DMS114 treated with DMSO at 0.1 percent for 48 hours (cell line): ENCODE data around the gene TRIM63.
A peak's percentile ranks its signal among the peaks of the same experiment; 100 is the strongest.

ENCODE experiments used
- DNase-seq: peaks from one replicate; lab custom pipeline; 2025; ENCODE audit not compliant: unreplicated experiment; lab: John Stamatoyannopoulos, UW

Gene TRIM63

GRCh38 chr1:26058052-26058595 is 9.3 kb downstream of the TRIM63 start:
- no peak for DNase-seq

DNA sequence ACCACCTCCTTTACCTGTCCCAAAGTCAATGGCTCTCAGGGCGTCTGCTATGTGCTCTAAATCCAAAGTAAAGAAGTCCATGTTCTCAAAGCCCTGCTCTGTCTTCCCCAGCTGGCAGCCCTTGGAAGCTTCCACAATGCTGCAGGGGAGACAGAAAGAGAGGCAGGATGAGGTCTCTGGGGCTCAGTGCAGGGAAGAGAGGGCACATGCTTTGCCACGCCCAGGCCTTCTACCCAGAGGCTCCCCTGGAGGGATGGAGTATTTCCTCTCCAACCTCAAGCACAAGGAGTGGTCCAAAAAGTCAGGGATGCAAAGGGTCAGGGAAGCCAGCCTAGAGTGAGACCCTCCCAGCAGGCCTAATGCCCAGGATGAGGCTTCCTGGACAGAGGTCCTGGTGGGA is 10.2 kb downstream of the TRIM63 start:
- no peak for DNase-seq

GRCh38 chr1:26055041-26055440 is 12.4 kb downstream of the TRIM63 start:
- no peak for DNase-seq

GRCh38 chr1:26053718-26054560 is 13.5 kb downstream of the TRIM63 start:
- no peak for DNase-seq

DNA sequence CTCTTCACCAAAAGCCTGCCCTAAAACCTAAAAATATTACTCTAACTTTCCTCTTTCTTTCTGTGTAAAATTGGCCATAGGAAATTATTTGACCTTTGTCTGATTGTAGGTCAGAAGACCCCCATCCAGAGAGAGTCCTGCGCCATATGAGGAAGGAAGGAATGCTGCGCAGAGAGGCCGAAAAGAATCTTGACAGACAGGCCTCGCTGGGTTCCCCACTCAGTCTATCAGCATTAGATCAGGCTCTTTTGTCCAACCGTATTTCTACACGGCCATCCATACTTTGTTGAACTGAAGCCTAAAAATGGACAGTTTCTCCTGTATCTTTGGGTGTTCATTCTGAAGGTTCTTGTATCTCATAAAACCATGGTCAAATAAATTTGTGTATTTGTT is 17.2 kb downstream of the TRIM63 start:
- no peak for DNase-seq

DNA sequence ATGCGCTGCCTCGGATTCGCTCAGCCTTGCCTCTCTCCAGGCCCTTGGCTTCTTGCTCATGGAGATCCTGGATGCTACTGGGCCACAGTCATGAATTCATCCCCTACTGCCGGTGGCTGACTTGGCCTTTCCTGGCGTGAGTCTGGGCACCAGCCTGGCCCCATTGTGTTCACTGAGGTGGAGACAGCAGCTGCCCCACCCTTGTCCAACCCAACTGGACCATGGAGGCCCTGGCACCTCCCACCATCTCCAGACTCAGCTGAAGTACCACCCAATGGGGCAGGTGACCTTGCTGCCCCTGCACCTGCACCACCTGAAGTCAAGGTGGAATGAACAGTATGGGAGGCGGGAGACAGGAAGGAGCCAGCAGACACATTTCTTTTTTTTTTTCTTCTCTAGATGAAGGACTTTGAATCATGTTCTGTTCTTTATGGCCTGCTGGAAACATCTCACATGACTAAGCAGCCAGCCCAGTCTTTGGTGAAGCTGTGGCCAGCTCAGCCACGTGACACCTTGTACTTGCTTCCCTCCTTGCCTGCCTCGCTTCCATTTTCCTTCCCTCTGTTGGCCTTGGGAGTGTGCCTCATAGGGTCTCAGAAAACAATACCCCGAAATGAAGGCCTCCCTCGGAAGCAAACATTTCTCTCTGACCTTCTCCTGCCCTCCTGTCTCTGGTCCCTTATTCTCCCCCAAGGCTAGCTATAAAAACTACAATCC is 17.7 kb downstream of the TRIM63 start:
- no peak for DNase-seq

- DNase-seq = no peak
These were observed 20.1 kb downstream of the TRIM63 start for GRCh38 chr1:26047278-26047874.

- DNase-seq = no peak
These were observed 21.0 kb downstream of the TRIM63 start for GRCh38 chr1:26046246-26047095.

DNA sequence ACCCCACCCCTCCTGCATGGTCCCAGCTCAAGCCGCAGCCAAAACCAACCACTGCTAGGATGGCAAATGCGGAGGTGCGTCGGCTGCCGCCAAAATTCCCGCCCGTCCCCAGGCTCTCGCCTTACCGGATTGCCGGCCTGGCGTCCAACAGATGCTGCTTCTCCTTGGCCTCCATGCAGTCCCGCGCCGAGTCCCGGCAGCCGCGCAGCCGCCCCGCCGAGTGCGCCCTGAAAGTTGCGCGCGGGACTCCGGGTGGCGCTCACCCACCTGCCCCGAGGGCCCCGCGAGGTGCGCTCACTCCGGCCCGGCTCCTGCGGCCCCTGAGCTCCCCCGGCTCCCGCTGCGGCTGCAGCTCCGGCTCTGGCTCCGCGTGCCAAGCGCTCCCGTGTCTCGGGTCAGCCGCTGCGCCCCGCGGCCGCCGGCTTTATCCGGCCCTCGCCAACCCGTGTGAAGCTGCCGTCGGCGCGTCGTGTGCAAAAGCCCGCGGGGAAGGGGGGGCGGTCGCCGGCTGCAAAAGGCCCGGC is 21.6 kb downstream of the TRIM63 start, which contains the start of gene SLC30A2:
SLC30A2 (minus strand) TSS at position 397 of the 524 bp plus-strand sequence; CDS start at position 175, 222 bp downstream.
- DNase-seq = no peak

GRCh38 chr1:26044971-26045721 is 22.3 kb downstream of the TRIM63 start:
- no peak for DNase-seq

GRCh38 chr1:26044414-26044813 is 23.0 kb downstream of the TRIM63 start:
- no peak for DNase-seq

DNA sequence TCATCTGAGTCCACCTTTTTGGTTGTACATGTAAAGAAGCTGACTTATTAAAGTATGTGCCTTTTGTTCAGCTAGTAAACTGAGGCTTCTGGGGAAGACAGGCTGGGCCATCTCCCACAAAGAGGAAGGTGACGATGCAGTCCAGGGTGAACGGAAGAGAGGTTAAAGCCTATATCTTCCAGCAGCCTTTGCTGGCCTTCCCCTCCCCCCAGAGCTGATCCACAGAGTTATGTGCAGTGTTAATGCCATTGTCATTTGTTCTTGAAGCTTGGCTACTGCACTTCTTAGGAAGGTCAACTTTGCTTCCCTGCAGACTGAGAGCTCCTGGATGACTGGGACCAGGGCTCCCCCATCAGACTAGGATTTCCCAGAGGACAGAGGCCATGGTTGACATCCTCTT is 23.7 kb downstream of the TRIM63 start:
- DNase-seq = no peak

- no peak for DNase-seq
These were observed 25.5 kb downstream of the TRIM63 start for GRCh38 chr1:26041978-26042377.

DNA sequence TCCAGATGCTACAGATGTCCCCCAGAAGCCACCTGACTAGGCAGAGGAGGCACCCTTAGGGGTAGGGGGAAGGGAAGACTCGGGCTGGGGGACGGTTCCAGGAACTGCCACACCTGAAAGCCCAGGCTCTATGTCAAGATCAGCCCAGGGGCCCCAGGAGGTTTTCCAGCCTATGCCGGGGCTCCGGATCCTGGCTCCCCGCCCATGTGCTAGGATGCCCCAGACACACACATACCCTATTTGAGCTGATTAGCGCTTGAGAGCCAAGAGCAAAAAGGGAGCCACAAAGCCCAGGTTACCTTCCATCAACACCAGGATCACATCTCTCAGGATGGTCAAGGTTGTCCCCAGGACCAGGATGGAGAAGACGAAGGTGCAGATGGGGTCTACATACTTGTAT is 26.0 kb downstream of the TRIM63 start:
- DNase-seq = no peak

GRCh38 chr1:26038904-26039303 is 28.5 kb downstream of the TRIM63 start:
- no peak for DNase-seq

- no peak for DNase-seq
These were observed 29.0 kb downstream of the TRIM63 start for GRCh38 chr1:26038477-26038876.

DNA sequence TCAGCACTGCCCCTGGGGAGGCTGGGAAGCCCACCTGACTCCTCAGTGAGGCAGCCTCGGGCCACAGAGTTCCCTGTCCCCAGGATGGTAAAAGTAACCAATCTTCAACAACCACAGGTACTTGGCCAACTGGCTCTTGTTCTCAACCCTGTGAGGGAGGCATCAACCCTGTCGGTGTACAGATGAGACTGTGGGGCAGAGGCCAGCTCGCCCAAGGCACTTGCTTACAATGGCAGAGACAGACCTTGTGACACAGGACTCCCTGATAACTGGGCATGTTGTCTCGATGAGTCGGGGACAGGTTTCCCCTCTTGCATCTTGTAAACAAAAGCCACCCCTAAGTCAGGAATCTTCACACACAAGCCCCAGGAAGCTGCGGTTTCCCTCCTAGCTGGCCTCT is 29.5 kb downstream of the TRIM63 start:
- no peak for DNase-seq

DNA sequence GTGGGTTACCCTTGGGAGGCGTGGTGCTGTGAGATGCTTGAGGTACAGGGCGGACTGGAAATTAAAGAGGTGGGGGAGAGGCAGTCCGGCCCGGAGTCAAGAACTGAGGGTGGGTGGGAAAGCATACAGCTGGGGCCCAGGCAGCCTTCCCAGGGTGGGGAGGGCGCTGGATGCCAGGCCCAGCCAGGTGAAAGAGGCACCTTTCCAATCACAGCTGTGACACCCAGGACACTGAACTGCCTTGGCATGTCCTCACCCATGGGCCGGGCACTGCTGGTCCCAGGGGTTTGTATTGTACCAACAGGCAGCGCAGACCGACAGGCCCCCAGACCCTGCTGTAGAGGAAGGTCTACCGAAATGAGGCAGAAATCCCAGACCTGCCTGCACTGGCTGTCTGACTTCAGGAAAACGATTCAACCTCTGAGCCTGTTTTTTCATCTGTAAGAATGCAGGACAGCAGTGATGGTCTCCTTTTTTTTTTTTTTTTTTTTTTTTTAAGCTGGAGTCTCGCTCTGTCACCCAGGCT is 30.6 kb downstream of the TRIM63 start:
- no peak for DNase-seq

DNA sequence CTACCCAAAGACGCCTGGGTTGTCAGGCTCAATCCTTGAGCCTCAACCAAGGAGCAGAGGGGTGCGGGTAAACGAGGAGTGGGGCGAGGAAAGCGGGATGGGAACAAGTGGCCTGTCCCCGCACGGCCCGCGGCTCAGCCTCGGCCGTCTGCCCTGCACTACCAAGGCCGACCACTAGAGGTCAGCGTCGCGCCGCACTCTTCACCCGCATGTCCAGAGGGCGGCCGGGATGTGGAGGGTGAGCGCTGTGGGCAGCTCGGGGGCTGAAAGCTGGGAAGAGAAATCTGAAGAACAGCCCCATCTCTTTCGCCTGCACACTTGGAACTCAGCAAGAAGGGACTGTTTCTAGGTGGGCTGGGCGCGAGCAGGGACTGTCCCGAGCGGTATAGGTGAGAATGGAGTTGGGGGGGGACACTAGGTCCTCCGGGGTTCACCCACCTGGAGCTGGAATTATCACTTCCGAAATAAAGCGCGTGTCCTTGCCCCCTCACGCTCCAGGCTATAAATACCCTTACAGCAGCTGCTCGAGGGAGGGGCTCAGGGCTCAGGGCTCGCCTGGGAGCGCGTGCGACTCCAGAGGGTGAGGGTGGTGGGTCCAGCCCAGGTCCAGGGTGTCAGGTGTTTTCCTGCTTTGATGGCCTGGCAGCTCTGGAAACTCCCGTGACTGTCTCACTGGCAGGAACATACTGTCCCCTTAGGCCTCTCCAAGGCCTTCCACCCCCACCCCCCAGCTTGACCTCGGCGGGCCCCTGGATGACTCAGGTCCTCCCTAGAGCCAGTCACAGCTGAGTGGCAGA is 31.3 kb downstream of the TRIM63 start:
- DNase-seq = peak; percentile 45
